SU-DHL-6 (cell line): ENCODE measurements around the gene MECR.

Experiments
- H2AFZ ChIP-seq: fragments of 200-600 bp; sonication (generic); 2 replicates; pipeline ENCODE4 v1.6.1; 2014; ENCODE audit warnings: low read depth, mild to moderate bottlenecking, moderate library complexity, mixed read lengths, antibody characterized with exemption, low read length; ENCODE audit not compliant: severe bottlenecking
- H3F3A ChIP-seq: fragments of 200-600 bp; shearing (Covaris generic); 2 replicates; pipeline ENCODE4 v1.6.0; 2016; ENCODE audit warnings: antibody characterized with exemption, mild to moderate bottlenecking; ENCODE audit not compliant: insufficient read depth
- H3K27ac ChIP-seq: fragments of 200-600 bp; sonication (generic); 2 replicates; pipeline ENCODE4 v1.5.1; 2016; ENCODE audit warnings: low read depth, mild to moderate bottlenecking, low read length, moderate library complexity, mixed read lengths
- H3K27me3 ChIP-seq: fragments of 200-600 bp; sonication (generic), shearing (Covaris generic); 2 replicates; pipeline ENCODE4 v1.6.0; 2014; ENCODE audit warnings: mild to moderate bottlenecking, low read length
- H3K36me3 ChIP-seq: fragments of 200-600 bp; sonication (generic); 2 replicates; pipeline ENCODE4 v1.6.1; 2014; ENCODE audit warnings: mild to moderate bottlenecking, low read length, mixed read lengths
- H3K4me2 ChIP-seq: fragments of 300-600, 200-600 bp; shearing (Covaris generic), sonication (generic); 2 replicates; pipeline ENCODE4 v1.6.0; 2014; ENCODE audit warnings: low read length, low read depth, mild to moderate bottlenecking; ENCODE audit not compliant: poor library complexity, severe bottlenecking
- H3K4me3 ChIP-seq: fragments of 200-600 bp; sonication (generic); 2 replicates; pipeline ENCODE4 v1.5.1; 2014; ENCODE audit warnings: antibody characterized with exemption, low read length, mild to moderate bottlenecking, mixed read lengths; ENCODE audit not compliant: insufficient read depth, poor library complexity, severe bottlenecking
- H3K79me2 ChIP-seq: fragments of 200-600 bp; sonication (generic); 2 replicates; pipeline ENCODE4 v1.6.1; 2014; ENCODE audit warnings: mild to moderate bottlenecking, low read length, moderate library complexity; ENCODE audit not compliant: insufficient read depth
- H3K9ac ChIP-seq: fragments of 200-600 bp; sonication (generic); 2 replicates; pipeline ENCODE4 v1.7.0; 2014; ENCODE audit warnings: mild to moderate bottlenecking, low read length
- H3K9me2 ChIP-seq: fragments of 200-600 bp; sonication (generic); replicated peaks from 2 replicates; pipeline ENCODE4 v1.6.1; 2014; ENCODE audit warnings: low read length; ENCODE audit not compliant: insufficient read depth
- H3K9me3 ChIP-seq: fragments of 200-600 bp; sonication (generic); 2 replicates; pipeline ENCODE4 v1.6.1; 2014; ENCODE audit warnings: low read length, mixed read lengths; ENCODE audit not compliant: insufficient read depth
- H4K20me1 ChIP-seq: fragments of 200-600 bp; sonication (generic); 2 replicates; pipeline ENCODE4 v1.6.1; 2014; ENCODE audit warnings: low read depth, mild to moderate bottlenecking, antibody characterized with exemption, low read length, moderate library complexity, mixed read lengths
- CTCF ChIP-seq: fragments of 200-600 bp; sonication (generic); IDR thresholded peaks from one replicate; pipeline ENCODE4 v1.5.1; 2017; ENCODE audit warnings: antibody characterized with exemption, mild to moderate bottlenecking, low read length, moderate library complexity; ENCODE audit not compliant: insufficient read depth, poor library complexity, severe bottlenecking
- EZH2phosphoT487 ChIP-seq: fragments of 200-600 bp; sonication (generic), shearing (Covaris generic); conservative IDR thresholded peaks from 2 replicates; pipeline ENCODE4 v1.6.1; 2018; ENCODE audit warnings: mild to moderate bottlenecking, antibody characterized with exemption, low read length, moderate library complexity, mixed read lengths

The MECR gene

GRCh38 chr1:29239142-29239541 lies 8.4 kb upstream of the MECR start:
- TF ChIP-seq CTCF (no peak), EZH2phosphoT487 (no peak)
- Histone ChIP-seq H3K4me2 (no peak overlapping the region), H3K9me2 (no peaks in the 10 kb centered on the region), H3F3A (no peaks in the 10 kb centered on the region), H3K27me3 (no peaks in the 10 kb centered on the region), H3K27ac (no peak overlapping the region), H3K4me3 (no peak overlapping the region), H4K20me1 (no peaks in the 10 kb centered on the region), H3K9me3 (no peaks in the 10 kb centered on the region), H3K79me2 (no peaks in the 10 kb centered on the region), H3K36me3 (no peaks in the 10 kb centered on the region), H2AFZ (no peak overlapping the region), H3K9ac (no peak overlapping the region)

- no peaks in the 10 kb centered on the region for H3K36me3 ChIP-seq
- H3K9me2 ChIP-seq = no peaks in the 10 kb centered on the region
- H3K79me2 ChIP-seq = no peaks in the 10 kb centered on the region
- no peak overlapping the region for H3K4me2 ChIP-seq
- H3F3A ChIP-seq = no peaks in the 10 kb centered on the region
- no peaks in the 10 kb centered on the region for H3K27me3 ChIP-seq
- H3K9ac ChIP-seq = no peak overlapping the region
- H2AFZ ChIP-seq = no peak overlapping the region
- TF ChIP-seq EZH2phosphoT487 (no peak), CTCF (no peak)
- no peak overlapping the region for H3K27ac ChIP-seq
- H3K4me3 ChIP-seq = no peak overlapping the region
- no peaks in the 10 kb centered on the region for H3K9me3 ChIP-seq
- no peaks in the 10 kb centered on the region for H4K20me1 ChIP-seq
These were observed 7.9 kb upstream of the MECR start for GRCh38 chr1:29238620-29239002.

DNA sequence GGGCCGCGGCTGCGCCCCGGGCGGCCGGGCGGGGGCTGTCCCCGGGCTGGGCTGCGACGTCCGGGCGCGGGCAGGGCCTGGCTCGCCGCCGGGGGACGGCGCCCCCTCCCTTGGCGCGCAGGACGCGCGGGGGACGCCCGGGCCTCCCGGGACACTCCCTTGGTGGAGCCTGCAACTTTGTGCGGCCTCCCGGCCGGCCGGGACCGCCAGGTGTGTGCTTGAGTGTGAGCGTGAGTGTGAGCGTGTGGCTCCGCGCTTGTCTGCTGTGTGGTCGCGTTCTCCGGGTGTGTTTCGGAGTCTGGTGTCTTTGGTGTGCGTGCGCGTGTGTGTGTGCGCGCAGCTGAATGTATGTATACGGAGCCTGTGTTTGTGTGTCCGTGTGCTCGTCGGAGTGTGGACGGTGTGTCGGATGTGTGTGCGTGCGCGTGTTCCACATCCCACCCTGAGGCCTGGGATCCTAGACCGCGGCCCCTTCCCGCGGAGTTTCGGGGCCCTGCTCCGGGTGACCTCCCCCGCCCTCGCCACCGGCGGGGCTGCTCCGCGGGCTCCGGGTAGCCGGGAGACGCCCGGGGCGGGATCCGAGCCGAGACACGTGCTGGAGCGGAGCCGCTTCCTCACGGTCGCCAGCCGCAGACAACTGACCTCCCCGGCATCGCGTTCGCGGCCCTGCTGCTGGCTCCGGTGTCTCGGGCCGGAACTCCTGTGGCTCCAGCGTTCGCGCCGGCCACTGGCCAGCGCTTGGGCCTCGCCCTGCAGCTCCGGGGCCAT lies 7.3 kb upstream of the MECR start:
- Histone ChIP-seq H3K36me3 (no peaks in the 10 kb centered on the region), H3K9me2 (no peaks in the 10 kb centered on the region), H3K4me3 (no peak overlapping the region), H2AFZ (no peak overlapping the region), H4K20me1 (no peaks in the 10 kb centered on the region), H3K27me3 (no peaks in the 10 kb centered on the region), H3K79me2 (no peaks in the 10 kb centered on the region), H3K27ac (no peak overlapping the region), H3K9me3 (no peaks in the 10 kb centered on the region), H3F3A (no peaks in the 10 kb centered on the region), H3K4me2 (no peak overlapping the region), H3K9ac (no peak overlapping the region)
- TF ChIP-seq CTCF = no peak
